Endodermal cell (in vitro differentiated cells): ENCODE measurements around the gene RASGRP3. TPM values are rescaled to one million over a fixed set of nuclear protein-coding genes. Genes with fewer than 3 reads are reported as not detected.

Experiments used
- DNase-seq: peaks from one replicate; pipeline ENCODE4 v3.0.0-alpha.2; 2017
- H3K27ac ChIP-seq: 2 replicates; pipeline ENCODE4 v1.5.1; 2013; ENCODE audit warnings: mild to moderate bottlenecking, low read depth, low read length, moderate library complexity
- H3K27me3 ChIP-seq: 2 replicates; pipeline ENCODE4 v1.6.1; 2013; ENCODE audit warnings: mild to moderate bottlenecking, low read length, moderate library complexity; ENCODE audit not compliant: insufficient read depth, control insufficient read depth, poor library complexity, severe bottlenecking
- H3K36me3 ChIP-seq: 2 replicates; pipeline ENCODE4 v1.7.0; 2013; ENCODE audit warnings: mild to moderate bottlenecking, low read length, moderate library complexity; ENCODE audit not compliant: control insufficient read depth, insufficient read depth
- H3K4me1 ChIP-seq: one replicate; pipeline ENCODE4 v1.7.0; 2013; ENCODE audit warnings: low read length; ENCODE audit not compliant: control insufficient read depth, insufficient read depth
- H3K4me3 ChIP-seq: 2 replicates; pipeline ENCODE4 v1.5.1; 2013; ENCODE audit warnings: mild to moderate bottlenecking, low read length, moderate library complexity
- H3K9ac ChIP-seq: 2 replicates; pipeline ENCODE4 v1.6.1; 2013; ENCODE audit warnings: mild to moderate bottlenecking, low read length, moderate library complexity; ENCODE audit not compliant: poor library complexity, severe bottlenecking; ENCODE audit errors: extremely low read depth
- H3K9me3 ChIP-seq: 2 replicates; pipeline ENCODE4 v1.6.1; 2013; ENCODE audit warnings: mild to moderate bottlenecking, low read length, moderate library complexity; ENCODE audit not compliant: control insufficient read depth
- H3K27ac Mint-ChIP-seq: 2 replicates; pipeline ENCODE4 v1.8.0; 2020; ENCODE audit warnings: mixed read lengths
- H3K27me3 Mint-ChIP-seq: 2 replicates; pipeline ENCODE4 v1.8.0; 2021; ENCODE audit warnings: mild to moderate bottlenecking, mixed read lengths; ENCODE audit not compliant: insufficient read depth
- H3K36me3 Mint-ChIP-seq: 2 replicates; pipeline ENCODE4 v1.8.0; 2020; ENCODE audit warnings: low read depth, mixed read lengths
- H3K4me1 Mint-ChIP-seq: 2 replicates; pipeline ENCODE4 v1.8.0; 2020; ENCODE audit warnings: mixed read lengths
- H3K4me3 Mint-ChIP-seq: 2 replicates; pipeline ENCODE4 v1.8.0; 2020; ENCODE audit warnings: mild to moderate bottlenecking, moderate library complexity, mixed read lengths
- H3K9me3 Mint-ChIP-seq: 2 replicates; pipeline ENCODE4 v1.8.0; 2020; ENCODE audit warnings: mild to moderate bottlenecking, mixed read lengths
- whole genome bisulfite sequencing, 2 experiments: methylation state at CpG; one replicate each; pipeline versions ENCODE4 v1.1.5 to v1.1.7; 2013; ENCODE audit warnings: missing lambda C conversion rate in 2 of 2, mixed read lengths in 1 of 2; ENCODE audit not compliant: insufficient coverage in 1 of 2, insufficient read length in 1 of 2; 5-methylcytosine and 5-hydroxymethylcytosine counted together
- total RNA-seq, 2 donors: library from RNA; stranded (reverse); fragmentation: NEBNext Ultra II Directional in 1 of 2; extraction: Animal tissue kit (Norgen Biotek cat#: 25700) in 1 of 2; gene quantifications; 2 replicates in 1 of 2; 3 replicates in 1 of 2; pipeline ENCODE4 v1.2.1, GENCODE V29; 2021
- TF ChIP-seq, protein P1 (sequence below): fragments of 200-600 bp; sonication (generic); conservative IDR thresholded peaks from 2 replicates; pipeline ENCODE4 v1.5.0; 2021; ENCODE audit warnings: antibody characterized with exemption, mild to moderate bottlenecking

Gene RASGRP3
- total RNA-seq, 2 donors from 2014 or later = 0.29 TPM; not detected in 1

DNA sequence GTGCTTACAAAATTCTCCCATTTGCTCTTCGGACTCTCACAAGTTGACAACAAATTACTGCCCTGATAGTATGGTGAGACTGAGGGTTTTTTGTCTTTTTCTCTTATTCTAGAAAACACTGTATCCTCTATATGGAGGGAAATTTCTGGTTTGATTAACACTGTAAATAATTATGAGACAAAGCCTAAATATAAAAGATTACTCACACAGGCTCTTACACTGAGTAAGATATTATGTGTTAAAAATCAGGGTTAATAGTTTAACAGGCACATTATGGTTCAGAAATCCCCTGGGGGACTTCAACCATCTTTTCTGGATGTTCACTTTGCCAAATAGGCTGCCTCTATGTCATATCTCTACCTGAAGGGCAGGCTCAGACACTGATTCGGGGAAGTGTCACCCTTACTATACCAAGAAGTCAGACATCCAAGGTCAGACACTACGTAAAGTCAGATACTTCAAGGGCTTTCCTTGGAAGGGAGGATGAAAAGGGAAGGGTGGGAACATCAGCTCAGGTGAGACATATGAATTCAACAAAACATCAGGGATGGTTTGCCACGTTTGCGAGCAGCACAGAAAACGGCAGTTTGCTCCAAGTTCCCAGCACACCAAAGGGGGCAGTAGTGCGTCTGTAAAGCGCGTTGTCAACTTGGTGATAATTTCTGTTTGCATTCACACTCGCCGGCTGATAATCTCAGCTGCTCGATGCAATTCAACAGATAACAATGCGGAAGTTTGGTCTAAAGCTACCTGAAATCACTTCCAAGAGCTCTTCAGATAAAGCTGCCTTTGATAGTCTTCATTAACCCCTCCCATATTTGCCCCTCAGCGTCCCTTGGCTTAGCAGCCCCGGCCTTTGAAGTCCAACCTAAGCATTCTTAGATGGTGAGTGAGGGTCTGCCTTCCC lies 972 bp upstream of the RASGRP3 start:
- Mint-ChIP-seq H3K27ac (peak overlapping the region; percentile 78), H3K27me3 (peaks cover 87% of the 10 kb centered on the region), H3K4me3 (peak overlapping the region; percentile 52), H3K4me1 (peaks cover 16% of the 10 kb centered on the region), H3K9me3 (peaks cover 21% of the 10 kb centered on the region), H3K36me3 (peaks cover 3% of the 10 kb centered on the region)
- Histone ChIP-seq H3K9ac (peak overlapping the region; percentile 38), H3K27me3 (peaks cover 71% of the 10 kb centered on the region), H3K9me3 (peaks cover 9% of the 10 kb centered on the region), H3K4me1 (peaks cover 5% of the 10 kb centered on the region), H3K36me3 (no peaks in the 10 kb centered on the region), H3K27ac (peak overlapping the region; percentile 14), H3K4me3 (peak overlapping the region; percentile 69)
- DNase-seq = peak; percentile 93
- WGBS, 2 experiments = 3 to 11% methylated on average over 11 to 14 of the region's 15 CpGs
- TF ChIP-seq, protein P1, sequence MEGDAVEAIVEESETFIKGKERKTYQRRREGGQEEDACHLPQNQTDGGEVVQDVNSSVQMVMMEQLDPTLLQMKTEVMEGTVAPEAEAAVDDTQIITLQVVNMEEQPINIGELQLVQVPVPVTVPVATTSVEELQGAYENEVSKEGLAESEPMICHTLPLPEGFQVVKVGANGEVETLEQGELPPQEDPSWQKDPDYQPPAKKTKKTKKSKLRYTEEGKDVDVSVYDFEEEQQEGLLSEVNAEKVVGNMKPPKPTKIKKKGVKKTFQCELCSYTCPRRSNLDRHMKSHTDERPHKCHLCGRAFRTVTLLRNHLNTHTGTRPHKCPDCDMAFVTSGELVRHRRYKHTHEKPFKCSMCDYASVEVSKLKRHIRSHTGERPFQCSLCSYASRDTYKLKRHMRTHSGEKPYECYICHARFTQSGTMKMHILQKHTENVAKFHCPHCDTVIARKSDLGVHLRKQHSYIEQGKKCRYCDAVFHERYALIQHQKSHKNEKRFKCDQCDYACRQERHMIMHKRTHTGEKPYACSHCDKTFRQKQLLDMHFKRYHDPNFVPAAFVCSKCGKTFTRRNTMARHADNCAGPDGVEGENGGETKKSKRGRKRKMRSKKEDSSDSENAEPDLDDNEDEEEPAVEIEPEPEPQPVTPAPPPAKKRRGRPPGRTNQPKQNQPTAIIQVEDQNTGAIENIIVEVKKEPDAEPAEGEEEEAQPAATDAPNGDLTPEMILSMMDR = peak; percentile 90

DNA sequence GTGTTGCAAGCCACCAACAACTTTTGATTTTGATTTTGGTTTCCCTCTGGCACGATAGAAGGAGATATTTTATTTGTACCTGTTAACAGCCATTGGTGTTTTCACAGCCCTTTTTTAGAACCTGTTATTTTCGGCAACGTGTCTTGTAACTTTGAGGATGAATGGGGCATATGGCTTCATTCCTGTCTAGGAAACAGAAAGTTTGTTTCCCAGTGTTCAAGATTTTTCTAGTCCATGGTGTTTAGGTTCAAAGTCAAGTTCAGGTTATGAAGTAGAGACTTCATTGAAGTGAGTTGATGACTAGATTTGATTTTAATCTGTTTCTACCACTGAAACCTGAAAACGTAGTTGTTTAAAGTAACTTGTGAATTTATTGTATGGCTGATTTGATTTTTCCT lies 343 bp downstream of the RASGRP3 start:
- Histone ChIP-seq H3K9ac (no peak overlapping the region), H3K36me3 (no peaks in the 10 kb centered on the region), H3K27ac (no peak overlapping the region), H3K27me3 (peaks cover 73% of the 10 kb centered on the region), H3K4me1 (peaks cover 5% of the 10 kb centered on the region), H3K4me3 (peak overlapping the region; percentile 69), H3K9me3 (peaks cover 9% of the 10 kb centered on the region)
- H3K27ac Mint-ChIP-seq = no peak overlapping the region
- H3K4me1 Mint-ChIP-seq = peaks cover 16% of the 10 kb centered on the region
- H3K9me3 Mint-ChIP-seq = peaks cover 21% of the 10 kb centered on the region
- DNase-seq = no peak
- H3K36me3 Mint-ChIP-seq = peaks cover 3% of the 10 kb centered on the region
- WGBS, 2 experiments = 71 to 82% methylated on average over 2 to 4 of the region's 4 CpGs
- H3K27me3 Mint-ChIP-seq = peaks cover 90% of the 10 kb centered on the region
- H3K4me3 Mint-ChIP-seq = peak overlapping the region; percentile 52
- TF ChIP-seq, protein P1 = no peak

DNA sequence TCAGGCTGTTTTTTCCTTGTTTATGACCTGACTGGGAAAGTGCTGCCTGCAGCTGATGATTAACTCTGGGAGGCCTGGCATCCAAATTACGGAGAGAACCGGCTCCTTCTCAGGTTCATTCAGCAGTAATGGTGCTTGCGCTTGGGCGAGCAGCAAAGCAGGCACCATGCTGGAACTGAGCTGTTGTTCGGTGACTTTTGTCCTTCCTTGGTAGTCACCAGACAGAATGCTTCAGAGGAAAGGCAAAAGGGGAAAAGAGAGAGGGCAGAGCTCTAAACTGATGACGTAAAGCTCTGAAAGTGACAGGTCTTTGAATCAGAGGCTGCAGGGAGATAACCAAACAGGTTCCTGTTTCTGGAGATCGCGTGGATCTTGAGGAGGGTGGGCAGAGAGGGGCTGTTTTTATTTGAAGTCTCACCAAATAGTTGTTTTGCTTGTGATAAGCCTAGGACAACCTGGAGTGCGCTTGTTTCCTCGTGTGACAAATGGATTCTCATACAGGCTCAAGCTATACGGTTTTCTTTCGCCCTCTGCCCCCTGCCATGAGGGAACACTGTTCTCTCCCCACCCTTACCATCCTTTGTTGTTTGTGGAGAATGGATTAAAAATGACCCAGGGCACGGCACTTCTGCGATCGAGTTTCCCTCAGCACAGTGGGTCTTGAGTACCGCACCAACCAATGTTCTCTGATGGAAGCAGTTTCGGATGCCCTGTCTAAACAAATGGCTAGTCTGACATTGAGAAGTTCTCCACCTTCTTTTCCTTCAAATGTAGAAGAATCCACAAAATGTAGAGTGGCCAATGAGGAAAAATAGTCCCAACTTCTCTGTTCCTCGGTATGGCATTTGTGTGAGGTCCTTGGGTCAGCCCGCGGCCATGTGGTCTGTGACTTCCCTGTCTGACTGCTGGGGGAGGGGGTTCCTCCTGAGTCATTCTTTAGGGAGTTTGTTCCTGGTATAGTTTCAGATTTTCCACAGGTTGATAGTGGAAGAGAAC lies 1.3 kb downstream of the RASGRP3 start:
- peaks cover 66% of the 10 kb centered on the region for H3K27me3 ChIP-seq
- TF ChIP-seq, protein P1 = no peak
- no peak overlapping the region for H3K27ac ChIP-seq
- Mint-ChIP-seq H3K27me3 (peaks cover 85% of the 10 kb centered on the region), H3K4me1 (peaks cover 16% of the 10 kb centered on the region), H3K4me3 (no peak overlapping the region), H3K9me3 (peaks cover 17% of the 10 kb centered on the region), H3K27ac (no peak overlapping the region), H3K36me3 (peaks cover 3% of the 10 kb centered on the region)
- H3K9me3 ChIP-seq = peaks cover 9% of the 10 kb centered on the region
- peaks cover 5% of the 10 kb centered on the region for H3K4me1 ChIP-seq
- 77 to 85% methylated on average over 11 to 20 of the region's 20 CpGs for WGBS, 2 experiments
- H3K4me3 ChIP-seq = no peak overlapping the region
- no peak for DNase-seq
- H3K9ac ChIP-seq = no peak overlapping the region
- no peaks in the 10 kb centered on the region for H3K36me3 ChIP-seq
